ENCODE results near the gene MAP2K1. TPM values are rescaled to one million over a fixed set of nuclear protein-coding genes. Genes with fewer than 3 reads are reported as not detected.

Gene MAP2K1
- total and polyA plus RNA-seq, 3 donors from 2014 or later = 26.1 to 29.6 (median 27.6) TPM

- Histone ChIP-seq H3K36me3 (ENCODE audit: low read depth, missing control alignments) (no peaks in the 10 kb centered on the region), H3K27ac (no peak overlapping the region), H3K4me1 (no peaks in the 10 kb centered on the region), H3K9me3 (no peaks in the 10 kb centered on the region), H3K27me3 (no peaks in the 10 kb centered on the region), H3K4me3 (no peak overlapping the region)
- no peak for TF ChIP-seq POLR2A (IDR thresholded peaks at IDR 0.05)
- TF ChIP-seq CTCF (IDR thresholded peaks at IDR 0.05) = no peak
- 95 to 96% methylated on average over 7 to 9 of the region's 9 CpGs for WGBS, 2 donors
- intact Hi-C loops (cut with DNase I; ENCODE audit: low total_unique reads) = no loop called here
- DNase-seq = no peak
Measured at GRCh38 chr15:66424963-66425612, 38.4 kb downstream of the MAP2K1 start.

- intact Hi-C loops (cut with DNase I; ENCODE audit: low total_unique reads) = no loop called here
Measured at GRCh38 chr15:66425837-66426236, 39.1 kb downstream of the MAP2K1 start.

GRCh38 chr15:66429117-66429516, 42.4 kb downstream of the MAP2K1 start:
- no peaks in the 10 kb centered on the region for H3K27me3 ChIP-seq

More at GRCh38 chr15:66425837-66426236, 39.1 kb downstream of the MAP2K1 start:
- Histone ChIP-seq H3K27me3 (no peaks in the 10 kb centered on the region), H3K4me3 (no peak overlapping the region), H3K4me1 (no peaks in the 10 kb centered on the region), H3K9me3 (no peaks in the 10 kb centered on the region), H3K27ac (no peak overlapping the region), H3K36me3 (ENCODE audit: low read depth, missing control alignments) (no peaks in the 10 kb centered on the region)
- no peak for DNase-seq
- whole genome bisulfite sequencing, 2 donors = 87 to 88% methylated on average over 4 of the region's 4 CpGs
- TF ChIP-seq CTCF (IDR thresholded peaks at IDR 0.05) = no peak
- TF ChIP-seq POLR2A (IDR thresholded peaks at IDR 0.05) = no peak

GRCh38 chr15:66429546-66429945, 42.8 kb downstream of the MAP2K1 start:
- WGBS, 2 donors = 85% methylated on average over 7 of the region's 7 CpGs
- TF ChIP-seq CTCF (IDR thresholded peaks at IDR 0.05) (no peak), POLR2A (IDR thresholded peaks at IDR 0.05) (no peak)
- Histone ChIP-seq H3K27me3 (no peaks in the 10 kb centered on the region), H3K4me1 (no peaks in the 10 kb centered on the region), H3K27ac (no peak overlapping the region), H3K36me3 (ENCODE audit: low read depth, missing control alignments) (no peaks in the 10 kb centered on the region), H3K4me3 (no peak overlapping the region), H3K9me3 (no peaks in the 10 kb centered on the region)
- no peak for DNase-seq
- intact Hi-C loops (cut with DNase I; ENCODE audit: low total_unique reads) = no loop called here

More at GRCh38 chr15:66429117-66429516, 42.4 kb downstream of the MAP2K1 start:
- intact Hi-C loops (cut with DNase I; ENCODE audit: low total_unique reads) = no loop called here
- TF ChIP-seq CTCF (IDR thresholded peaks at IDR 0.05) = no peak
- no peak for TF ChIP-seq POLR2A (IDR thresholded peaks at IDR 0.05)
- 86 to 89% methylated on average over 4 of the region's 4 CpGs for WGBS, 2 donors
- Histone ChIP-seq H3K36me3 (ENCODE audit: low read depth, missing control alignments) (no peaks in the 10 kb centered on the region), H3K9me3 (no peaks in the 10 kb centered on the region), H3K27ac (no peak overlapping the region), H3K4me3 (no peak overlapping the region), H3K4me1 (no peaks in the 10 kb centered on the region)
- no peak for DNase-seq
